NCI-H460 (cell line): ENCODE measurements around the gene IDI1. TPM values are rescaled to one million over a fixed set of nuclear protein-coding genes. Genes with fewer than 3 reads are reported as not detected.
"Not testable (repeated sequence)": the region's sequence is repeated elsewhere in the genome, so short reads cannot be mapped to it uniquely, and the experiment has no call there.

Experiments used
- DNase-seq: peaks from one replicate; pipeline ENCODE4 v3.0.0-alpha.2; 2016; ENCODE audit warnings: low read depth; ENCODE audit errors: extremely low read depth
- total RNA-seq: library from RNA; depleted of rRNA; stranded (reverse); fragments of >200 nt; shearing (Covaris generic); gene quantifications from 2 replicates; pipeline ENCODE4 v1.2.3, GENCODE V29; 2014

The IDI1 gene
- total RNA-seq, 1 experiment from 2014 or later: 28.3 TPM

DNA sequence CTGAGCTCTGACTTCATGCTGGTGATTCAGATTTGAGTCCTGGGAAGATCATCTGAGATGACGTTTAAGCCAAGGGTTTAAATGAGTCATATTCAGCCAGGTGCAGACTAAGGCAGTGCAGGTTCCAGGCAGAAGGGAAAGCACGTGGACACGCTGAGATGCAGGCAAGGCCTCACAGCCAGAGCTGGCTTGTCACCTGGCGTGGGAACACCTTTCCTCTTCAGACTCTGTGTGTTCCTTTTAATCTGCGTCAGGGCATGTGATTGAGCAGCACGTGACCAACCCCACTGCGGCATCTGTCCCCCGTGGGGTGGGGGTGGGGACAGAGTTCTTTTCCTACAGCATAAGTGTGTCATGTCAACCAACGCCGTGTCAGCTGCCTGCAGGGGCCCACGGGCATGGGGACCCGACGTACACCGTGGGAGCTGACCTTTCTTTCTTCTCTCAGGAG lies 12.6 kb downstream of the IDI1 start:
- no peak for DNase-seq

DNA sequence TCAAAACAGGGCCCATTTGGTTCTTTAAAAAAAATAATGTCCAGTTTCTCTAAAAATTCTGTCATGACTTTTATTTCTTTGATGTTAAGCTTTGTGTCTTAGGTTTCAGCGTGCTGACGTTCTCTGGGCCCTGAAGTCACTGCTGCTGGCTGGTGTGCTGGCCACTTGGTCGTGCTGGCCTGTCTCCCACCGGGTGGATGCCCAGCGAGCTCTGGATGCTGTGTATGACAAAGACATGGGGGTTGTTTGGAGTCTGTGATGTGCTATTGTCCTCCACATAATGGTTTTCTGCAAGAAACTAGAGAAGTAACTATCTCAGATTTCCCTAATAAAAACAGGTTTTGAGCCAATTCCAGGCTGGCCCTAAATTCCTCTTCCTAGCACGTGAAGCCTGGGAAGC lies 13.7 kb downstream of the IDI1 start:
- no peak for DNase-seq

DNA sequence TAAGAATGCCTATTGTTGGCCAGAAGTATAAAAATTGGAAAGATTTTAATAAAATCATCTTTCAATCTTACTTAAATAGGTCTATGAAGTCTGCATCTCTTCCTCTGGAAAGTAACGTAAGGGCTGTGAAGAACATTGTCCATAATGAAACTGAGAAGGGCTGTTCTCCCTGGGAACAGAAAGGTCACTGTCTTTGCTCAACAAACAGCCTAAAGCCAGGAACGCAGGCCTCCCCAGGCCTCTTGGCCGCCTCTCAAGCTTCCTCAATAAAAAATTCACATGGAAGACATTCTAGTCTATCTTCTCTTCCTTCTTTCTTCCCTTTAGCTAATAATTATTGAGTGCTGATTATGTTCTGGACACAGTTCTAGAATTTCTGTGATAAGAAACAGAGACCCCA lies 14.2 kb downstream of the IDI1 start:
- no peak for DNase-seq

DNA sequence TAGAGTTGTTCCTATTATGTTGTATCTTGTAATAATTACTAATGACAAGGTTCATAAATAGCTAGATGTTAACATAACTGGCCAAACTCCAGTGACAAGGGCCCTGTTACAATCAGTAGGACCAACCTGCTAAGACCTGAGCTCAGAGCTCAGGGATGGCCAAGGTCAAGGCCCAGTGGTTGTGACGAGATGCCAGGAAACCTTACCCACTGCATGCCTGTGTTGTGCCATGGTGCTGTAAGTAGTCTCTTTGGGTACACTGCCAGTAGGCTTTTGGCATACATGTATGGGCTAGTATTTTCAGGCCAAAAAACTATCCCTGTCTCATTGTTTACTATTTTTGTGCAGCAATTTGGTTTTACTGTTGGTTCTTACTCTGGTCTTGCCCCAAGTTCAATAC lies 15.3 kb downstream of the IDI1 start:
- no peak for DNase-seq

DNA sequence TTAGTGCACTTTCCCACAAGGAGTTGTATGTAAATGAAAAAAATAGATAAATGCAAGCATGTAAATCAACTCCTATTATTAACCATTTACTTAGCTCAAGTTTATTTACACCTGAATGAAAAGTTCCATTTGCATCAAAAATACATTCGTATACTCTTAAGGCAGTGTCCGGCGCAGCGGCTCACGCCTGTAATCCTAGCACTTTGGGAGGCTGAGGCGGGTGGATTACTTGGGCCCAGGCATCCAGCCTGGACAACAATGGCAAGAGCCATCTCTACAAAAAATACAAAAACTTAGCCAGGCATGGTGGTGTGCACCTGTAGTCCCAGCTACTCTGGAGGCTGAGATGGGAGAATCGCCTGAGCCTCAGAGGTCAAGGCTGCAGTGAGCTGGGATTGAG lies 19.1 kb downstream of the IDI1 start:
- DNase-seq: no peak

DNA sequence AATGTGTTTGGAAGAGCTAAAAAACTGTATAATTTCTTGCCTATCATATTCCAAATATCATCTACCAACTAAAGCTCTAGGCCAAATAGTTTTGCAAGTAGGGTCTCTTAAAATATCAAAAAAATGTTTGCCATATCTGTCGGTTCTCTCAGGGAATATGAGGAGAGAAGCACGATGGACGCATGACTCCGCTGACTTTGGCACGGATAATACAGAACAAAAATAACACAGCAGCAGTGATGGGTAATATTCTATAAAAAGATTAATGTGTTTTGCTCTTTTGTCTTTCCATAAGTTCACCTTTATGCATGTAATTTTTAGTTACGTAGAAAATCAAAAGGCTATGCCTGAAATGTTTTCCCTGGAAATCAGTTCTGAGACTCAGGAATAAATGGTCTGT lies 22.3 kb downstream of the IDI1 start:
- DNase-seq: no peak

DNA sequence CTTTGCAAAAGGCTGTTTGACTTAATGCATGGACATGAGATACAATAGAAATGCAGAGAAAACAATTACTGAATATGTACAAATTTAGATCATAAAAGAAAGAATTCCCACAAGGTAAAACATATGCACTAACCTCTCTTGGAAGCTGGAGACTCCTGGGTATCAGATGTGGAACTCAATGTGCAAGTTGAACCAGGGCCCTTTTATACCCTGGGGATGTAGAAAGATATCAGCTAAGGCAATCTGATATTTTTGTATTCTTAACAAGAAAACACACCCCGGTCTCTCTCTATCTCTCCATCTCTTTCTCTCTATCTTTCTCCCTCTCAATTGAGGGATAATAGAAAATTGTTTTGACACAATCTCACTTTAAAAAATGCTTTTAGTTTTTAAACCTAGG lies 23.2 kb downstream of the IDI1 start, which contains the start of gene IDI2:
Gene IDI2 (minus strand): TSS at position 177 of the 400 bp plus-strand sequence. CDS start 1,136 bp downstream, outside the sequence.
- no peak for DNase-seq

DNA sequence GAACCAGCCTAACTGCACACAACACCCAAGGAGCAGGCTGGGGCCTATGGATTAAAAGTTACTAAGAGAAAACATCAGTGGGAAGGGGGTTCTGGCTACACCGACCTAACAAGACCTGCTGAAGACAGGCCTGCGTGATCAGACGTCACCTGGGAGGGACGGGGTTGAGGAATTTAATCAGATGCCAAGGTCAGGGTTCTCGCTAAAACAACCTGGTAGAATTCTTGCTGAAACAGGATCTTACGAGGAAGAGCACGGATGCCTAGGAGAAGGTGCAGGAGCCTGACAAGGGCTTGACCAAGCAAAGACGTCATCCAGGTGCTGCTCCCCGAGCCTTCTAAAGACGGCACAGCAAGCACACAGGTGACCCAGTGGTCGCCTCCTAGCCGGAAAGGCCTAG lies 24.8 kb downstream of the IDI1 start:
- DNase-seq: no peak

DNA sequence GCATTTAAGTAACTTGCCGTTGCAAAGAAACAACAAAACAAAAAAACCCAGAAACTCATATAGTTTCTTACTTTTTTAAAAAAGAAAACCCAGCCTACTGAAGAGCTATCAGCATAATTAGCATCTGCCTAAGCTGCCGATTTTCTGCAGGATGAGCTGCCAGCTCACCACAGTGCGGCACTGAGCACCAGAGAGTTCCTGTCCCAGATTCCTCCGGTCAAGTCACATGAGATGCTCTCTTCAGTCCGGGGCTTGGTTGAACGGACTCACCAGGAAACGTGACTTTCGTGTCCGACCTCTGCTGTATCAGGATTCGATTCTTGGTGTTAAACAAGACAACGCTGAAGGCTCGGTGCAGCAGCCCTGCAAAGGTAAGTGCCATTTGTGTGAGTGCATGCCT lies 26.5 kb downstream of the IDI1 start:
- DNase-seq: no peak

DNA sequence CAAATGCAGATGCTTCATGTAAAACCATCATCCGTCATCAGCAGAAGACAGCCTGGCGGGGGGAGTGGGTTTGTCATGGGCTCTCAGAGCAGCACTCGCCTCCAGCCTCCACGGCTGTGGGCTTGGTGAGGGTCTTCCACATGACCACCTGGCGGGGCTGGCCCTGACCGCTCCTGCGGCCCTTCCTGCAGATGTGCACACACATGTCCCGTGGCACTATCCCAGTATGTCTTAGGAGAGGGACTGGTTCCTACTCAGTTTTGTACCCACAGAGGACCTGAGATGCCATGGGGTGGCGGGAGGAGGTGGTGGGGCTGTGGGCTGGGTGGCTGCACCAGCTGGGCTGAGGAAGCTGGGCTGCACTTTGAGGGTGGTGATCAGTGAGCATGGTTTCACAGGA lies 28.0 kb downstream of the IDI1 start:
- no peak for DNase-seq

DNA sequence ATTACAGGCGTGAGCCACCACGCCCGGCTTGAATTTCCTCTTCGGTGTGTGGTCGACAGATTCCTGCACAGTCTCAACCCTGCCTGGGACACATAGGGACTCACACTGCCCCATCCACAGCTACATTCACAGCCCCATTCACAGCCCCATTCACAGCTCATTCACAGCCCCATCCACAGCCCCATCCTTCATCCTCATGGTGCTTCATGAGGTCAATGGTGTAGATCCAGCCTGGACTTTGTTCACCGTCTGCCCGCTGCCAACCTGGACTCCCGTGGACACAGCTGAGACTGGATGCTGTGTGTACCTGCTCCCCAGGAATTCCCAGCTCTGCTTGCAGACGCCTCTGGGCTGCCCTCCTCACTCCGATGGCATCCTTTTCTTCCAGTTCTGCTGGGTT lies 28.5 kb downstream of the IDI1 start:
- no peak for DNase-seq

DNA sequence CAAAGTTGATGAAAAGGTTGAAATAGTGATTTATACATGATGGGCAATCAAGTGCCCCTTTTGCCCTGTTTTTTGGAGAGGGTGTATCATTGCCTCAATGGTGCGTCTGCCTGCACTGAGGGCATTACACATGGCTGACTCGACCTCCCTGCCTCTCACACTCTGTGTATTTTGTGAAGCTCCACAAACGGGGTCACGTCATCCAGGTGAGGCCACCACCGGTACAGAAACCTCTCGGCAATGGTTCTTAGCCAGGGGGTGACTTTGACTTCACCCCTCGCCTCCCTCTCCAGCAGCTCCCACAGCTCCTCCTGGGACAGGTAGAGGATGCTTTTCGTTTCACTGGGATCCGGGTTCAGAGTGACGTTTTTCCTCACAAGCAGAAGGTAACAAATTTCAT lies 29.6 kb downstream of the IDI1 start:
- no peak for DNase-seq

DNA sequence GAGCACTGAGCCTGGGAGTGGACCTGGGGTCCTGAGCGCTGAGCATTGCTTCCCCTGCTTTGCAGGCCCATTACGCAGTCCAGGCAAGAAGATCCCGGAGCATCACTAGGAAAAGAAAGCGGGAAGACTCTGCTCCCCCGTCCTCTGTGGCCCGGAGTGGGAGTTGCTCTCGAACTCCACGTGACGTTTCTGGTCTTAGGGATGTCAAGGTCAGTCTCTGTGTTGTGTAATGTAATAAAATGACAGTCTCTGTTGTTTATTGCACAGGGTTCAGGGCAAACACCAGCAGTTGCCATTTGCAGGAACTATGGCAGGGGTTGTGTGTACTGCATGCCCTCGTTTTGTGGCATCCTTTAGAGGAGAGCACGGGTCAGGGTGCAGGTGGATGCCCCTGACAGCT lies 33.2 kb downstream of the IDI1 start:
- no peak for DNase-seq

DNA sequence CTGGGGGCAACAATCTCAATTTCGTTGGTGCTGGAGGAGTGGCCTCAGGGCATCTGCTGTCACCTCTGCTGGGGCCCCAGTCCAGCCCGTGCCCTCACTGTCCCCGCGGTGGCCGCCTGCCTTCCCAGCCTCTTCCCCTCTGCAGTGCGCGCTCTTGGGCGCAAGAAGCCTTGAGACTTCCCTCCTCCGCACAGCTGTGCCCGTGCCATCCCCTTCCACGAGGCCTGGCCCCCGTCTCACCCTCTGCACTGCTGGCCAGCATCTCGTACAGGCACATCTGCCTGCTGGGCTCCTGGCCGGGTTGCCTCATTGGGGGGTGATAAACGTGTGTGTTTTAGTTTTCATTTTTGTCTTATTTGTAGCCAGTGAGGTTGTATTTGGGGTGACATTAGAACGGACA lies 37.2 kb downstream of the IDI1 start:
- no peak for DNase-seq

DNA sequence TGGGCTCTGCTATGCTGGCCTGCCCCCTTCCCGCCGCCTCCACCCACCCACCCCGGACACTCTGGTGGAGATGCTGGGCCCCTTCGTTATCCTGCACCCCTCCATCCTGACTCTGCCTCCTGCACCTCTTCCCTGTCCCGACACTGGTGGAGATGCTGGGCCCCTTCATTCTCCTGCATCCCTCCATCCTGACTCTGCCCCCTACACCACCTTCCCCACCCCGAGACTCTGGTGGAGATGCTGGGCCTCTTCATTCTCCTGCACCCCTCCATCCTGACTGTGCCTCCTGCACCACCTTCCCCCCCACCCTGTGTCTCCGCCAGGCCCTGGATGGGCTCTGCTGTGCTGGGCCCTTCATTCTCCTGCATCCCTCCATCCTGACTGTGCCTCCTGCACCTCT lies 38.2 kb downstream of the IDI1 start:
- DNase-seq: no peak

DNA sequence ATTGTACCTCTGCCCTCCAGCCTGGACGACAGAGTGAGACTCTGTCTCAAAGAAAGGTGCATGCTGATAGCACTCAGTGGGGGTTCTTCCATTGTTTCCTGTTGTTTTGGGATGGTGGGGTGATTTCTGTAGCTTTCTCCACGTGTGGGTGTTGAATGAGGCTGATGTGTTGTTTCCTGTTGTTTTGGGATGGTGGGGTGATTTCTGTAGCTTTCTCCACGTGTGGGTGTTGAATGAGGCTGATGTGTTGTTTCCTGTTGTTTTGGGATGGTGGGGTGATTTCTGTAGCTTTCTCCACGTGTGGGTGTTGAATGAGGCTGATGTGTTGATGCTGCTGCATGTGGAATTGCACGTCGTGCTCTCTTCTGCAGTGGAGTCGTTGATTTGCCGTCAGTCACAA lies 39.0 kb downstream of the IDI1 start:
- not testable (repeated sequence) for DNase-seq

DNA sequence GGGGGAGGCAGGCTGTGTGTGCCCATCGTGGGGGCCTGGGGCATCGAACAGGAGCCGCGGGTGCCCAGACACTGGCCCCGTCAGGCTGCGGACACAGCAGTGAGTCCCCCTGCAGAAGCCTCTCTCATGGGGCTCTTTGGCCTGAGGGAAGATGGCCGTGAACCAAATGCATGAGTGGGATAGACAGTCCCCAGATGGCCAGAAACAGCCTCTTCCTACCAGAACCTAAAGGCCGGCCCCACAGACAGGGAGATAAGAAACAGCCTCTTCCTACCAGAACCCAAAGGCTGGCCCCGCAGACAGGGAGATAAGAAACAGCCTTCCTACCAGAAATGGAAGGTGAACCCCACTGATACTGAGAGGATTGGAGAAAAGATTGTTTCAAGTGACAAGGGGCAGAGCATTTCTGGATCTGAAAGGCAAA lies 39.8 kb downstream of the IDI1 start:
- DNase-seq: no peak

DNA sequence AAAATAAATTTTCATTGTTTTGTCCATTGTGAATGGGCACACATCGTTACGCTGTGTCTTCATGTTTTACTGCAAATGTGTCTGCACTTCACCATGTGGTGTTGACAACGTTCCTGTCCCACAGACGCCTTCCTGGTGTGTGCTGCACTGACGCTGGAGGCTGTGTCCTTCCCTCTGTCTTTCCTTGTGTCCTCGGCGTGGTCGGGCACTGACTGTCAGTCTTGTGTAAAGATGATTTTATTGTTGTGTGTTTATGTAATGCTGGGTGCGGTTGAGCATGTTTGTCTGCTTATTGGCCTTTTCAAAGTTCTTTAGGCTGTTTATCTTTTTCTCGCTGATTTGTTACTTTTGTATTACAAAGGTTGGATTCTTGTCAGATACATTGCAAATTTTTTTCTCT lies 41.3 kb downstream of the IDI1 start:
- DNase-seq: no peak

DNA sequence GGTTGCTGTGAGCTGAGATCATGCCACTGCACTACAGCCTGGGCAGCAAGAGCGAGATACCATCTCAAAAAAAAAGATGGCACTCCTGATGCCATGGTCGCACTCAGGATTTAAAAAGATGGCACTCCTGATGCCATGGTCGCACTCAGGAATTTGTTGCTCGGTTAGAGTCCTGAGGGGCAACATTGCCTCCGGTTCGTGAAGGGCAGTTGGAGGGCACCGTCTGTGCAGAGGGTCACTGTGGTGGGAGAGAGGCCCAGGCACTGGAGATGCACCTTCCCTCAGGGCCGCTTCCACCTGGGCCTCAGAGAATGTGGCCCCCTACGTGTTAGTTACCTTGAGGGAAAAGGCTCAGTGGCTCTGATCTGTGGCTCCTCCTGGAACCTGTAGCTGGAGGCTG lies 42.3 kb downstream of the IDI1 start:
- no peak for DNase-seq

DNA sequence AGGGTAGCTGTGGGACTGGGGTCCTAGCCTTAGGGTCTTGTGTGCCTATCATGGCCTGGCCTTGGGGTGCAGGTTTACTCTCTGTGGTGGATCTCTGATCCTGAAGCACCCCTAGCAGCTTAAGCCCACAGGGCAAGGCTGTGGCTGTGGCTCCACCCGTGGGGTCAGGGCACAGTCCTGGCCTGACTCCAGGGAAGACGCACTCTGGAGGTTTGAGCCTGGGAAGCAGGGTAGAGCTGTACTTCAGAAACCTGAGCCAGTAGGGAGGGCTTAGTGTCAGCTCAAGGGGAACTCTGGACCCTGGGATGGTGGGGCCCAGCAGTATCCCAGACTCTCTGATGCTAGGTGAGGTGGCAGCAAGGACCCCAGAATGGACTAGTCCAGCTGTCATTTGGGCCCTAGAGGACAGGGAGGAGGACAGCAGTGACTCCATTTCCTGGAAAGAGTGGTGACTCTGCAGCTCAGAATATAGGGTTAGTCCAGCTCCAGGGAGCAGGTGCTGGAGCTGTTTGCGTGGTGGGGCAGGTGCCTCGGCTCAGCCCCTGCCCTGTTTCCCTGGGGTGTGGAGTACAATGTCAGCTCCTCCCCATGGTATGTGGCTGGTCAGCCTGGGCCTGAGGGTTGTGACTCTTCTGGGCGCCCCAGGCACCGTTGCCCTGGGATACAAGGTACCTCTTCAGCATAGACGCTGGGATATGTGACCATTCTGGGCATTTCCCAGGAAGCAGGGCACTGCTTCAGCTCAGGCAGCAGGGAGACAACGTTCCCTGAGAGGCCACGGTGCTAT lies 44.8 kb downstream of the IDI1 start:
- DNase-seq: no peak

DNA sequence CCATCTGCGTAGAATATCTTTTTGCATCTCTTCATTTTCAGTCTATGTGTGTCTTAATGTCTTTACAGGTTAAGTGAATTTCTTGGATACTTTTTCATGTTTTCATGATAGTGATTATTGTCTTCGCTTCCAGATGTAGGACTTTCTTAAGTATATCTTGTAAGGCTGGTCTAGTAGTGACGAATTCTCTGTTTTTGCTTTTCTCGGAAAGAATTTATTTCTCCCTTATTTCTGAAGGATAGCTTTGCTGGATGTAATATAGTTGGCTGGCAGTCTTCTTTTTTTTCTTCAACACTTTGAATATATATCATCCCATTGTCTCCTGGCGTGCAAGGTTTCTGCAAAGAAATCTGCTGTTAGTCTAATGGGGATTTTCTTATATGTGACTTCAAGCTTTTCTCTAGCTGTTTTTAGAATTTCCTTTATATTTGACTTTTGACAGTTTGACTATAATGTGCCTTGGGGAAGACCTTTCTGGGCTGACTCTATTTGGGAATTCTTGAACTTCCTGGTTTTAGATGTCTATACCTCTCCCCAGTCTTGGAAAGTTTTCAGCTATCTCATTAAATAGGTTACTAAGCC lies 46.4 kb downstream of the IDI1 start:
- no peak for DNase-seq

DNA sequence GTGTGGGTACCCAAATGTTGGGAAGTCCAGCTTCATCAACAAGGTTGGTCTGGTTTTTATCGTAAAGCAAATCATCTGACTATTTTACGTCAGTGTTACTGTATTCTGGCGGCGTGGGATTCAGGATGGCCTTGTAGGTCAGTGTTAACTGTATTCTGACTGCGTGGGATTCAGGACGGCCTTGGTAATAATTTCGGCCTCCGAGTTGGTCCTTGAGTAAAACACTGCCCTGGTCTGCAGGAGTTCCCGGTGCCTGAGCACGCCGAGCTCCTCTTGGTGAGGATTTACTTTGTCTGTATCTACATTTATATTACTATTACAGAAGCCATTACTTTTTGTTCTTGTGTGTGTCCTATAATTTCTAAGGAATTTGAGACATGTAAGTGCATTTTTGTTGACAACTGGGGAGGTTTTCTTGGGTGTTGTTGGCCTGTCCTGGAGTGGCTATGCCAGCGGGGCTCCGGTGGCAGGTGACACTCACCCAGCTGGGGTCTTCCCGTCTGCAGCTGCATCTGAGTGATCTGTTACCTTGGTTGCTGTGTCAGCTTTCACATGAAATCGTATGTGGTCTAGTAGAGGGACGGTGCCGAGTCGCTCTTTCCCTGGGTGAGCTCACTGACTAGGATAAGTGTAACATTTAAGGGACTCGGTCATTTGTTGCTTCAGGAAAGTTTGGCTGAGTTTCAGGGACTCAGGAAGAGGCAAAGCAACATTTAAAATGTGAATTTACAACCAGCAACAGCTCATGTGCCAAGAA lies 51.5 kb downstream of the IDI1 start:
- no peak for DNase-seq
